ENCODE data around the gene FAM168B. TPM values are rescaled to one million over a fixed set of nuclear protein-coding genes. Genes with fewer than 3 reads are reported as not detected.
"Not testable (repeated sequence)": the region's sequence is repeated elsewhere in the genome, so short reads cannot be mapped to it uniquely, and the experiment has no call there.

Gene FAM168B
- total and polyA plus RNA-seq, 12 donors = 15.7 to 139 (median 95.9) TPM

DNA sequence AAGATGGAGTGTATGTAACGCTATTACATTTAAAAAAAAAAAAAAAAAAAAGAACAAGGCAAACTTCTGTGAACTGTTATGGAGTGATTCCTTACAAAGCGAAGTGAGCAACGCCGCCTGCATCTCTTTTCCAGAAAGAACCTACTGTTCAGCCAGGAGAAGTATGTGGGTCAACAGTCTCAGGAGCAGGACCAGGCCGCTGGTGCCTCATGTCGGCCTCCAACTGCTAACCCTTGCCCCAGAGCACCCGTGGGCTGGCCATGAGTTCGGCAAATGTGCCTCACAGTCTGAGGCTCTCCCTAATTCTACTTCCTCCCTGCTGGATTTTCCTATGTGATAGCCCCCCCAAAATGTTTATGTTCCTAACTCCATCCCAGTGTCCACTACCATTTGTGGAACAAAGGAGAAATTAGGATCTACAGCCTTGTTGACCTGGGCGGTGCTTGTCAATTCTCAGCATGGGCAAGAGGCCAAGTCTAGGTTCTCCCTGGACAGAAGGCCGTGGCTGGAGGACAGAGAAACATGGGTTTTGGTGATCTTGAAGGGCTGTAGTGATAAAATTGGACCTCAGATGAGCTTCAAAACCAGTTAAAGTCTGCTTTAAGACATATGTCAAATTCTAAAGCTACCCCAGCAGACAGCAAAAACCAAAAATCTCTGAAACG, 15.9 kb downstream of the FAM168B start:
- Histone ChIP-seq H3K36me3 (replicated peaks in 1 of 2) (peaks cover 0 to 69% of the 10 kb centered on the region in 2 donors), H3K27ac (peak overlapping the region in 1 of 5 donors; percentile 13), H3K4me3 (no peak overlapping the region), H3K9me3 (replicated peaks in 1 of 3) (no peaks in the 10 kb centered on the region), H3K4me1 (replicated peaks in 1 of 2) (peaks cover 11 to 32% of the 10 kb centered on the region in 2 donors), H3K27me3 (no peaks in the 10 kb centered on the region)
- peak in 3 of 7 donors; percentile 40 to 54 (median 43) for DNase-seq
- 76 to 83% (median 78%) methylated on average over 11 of the region's 11 CpGs for WGBS, 4 donors
- intact Hi-C loops (cut with DNase I) = no loop called here
- no peak for TF ChIP-seq POLR2A (IDR thresholded peaks at IDR 0.05)
- TF ChIP-seq, protein P1, sequence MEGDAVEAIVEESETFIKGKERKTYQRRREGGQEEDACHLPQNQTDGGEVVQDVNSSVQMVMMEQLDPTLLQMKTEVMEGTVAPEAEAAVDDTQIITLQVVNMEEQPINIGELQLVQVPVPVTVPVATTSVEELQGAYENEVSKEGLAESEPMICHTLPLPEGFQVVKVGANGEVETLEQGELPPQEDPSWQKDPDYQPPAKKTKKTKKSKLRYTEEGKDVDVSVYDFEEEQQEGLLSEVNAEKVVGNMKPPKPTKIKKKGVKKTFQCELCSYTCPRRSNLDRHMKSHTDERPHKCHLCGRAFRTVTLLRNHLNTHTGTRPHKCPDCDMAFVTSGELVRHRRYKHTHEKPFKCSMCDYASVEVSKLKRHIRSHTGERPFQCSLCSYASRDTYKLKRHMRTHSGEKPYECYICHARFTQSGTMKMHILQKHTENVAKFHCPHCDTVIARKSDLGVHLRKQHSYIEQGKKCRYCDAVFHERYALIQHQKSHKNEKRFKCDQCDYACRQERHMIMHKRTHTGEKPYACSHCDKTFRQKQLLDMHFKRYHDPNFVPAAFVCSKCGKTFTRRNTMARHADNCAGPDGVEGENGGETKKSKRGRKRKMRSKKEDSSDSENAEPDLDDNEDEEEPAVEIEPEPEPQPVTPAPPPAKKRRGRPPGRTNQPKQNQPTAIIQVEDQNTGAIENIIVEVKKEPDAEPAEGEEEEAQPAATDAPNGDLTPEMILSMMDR (IDR thresholded peaks at IDR 0.05) = no peak

DNA sequence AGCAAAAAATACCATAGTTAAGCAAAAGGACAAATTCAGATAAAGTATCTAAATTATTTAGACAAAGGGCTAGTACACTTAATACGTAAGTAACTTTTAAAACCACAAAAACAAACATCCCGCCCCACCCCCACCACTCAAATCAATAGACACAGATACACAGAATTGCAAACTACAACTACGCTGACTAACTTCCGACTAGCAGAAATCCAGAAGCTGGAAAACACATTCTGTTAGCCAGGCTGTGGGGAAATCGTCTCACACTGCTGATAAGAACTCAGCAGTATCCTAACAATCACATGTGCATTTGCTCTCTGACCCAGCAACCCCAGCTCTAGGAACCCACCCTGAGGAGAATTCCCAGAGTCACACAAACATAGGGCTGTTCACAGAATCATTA, 16.6 kb downstream of the FAM168B start:
- WGBS, 4 donors = 66 to 82% (median 76%) methylated on average over 5 of the region's 5 CpGs
- peak in 1 of 7 donors; percentile 42 for DNase-seq
- peaks cover 0 to 67% of the 10 kb centered on the region in 2 donors for H3K36me3 ChIP-seq (replicated peaks in 1 of 2)
- intact Hi-C loops (cut with DNase I) = no loop called here
- H3K9me3 ChIP-seq (replicated peaks in 1 of 3) = no peaks in the 10 kb centered on the region
- TF ChIP-seq, protein P1 (IDR thresholded peaks at IDR 0.05) = no peak
- peaks cover 11 to 32% of the 10 kb centered on the region in 2 donors for H3K4me1 ChIP-seq (replicated peaks in 1 of 2)
- no peaks in the 10 kb centered on the region for H3K27me3 ChIP-seq
- H3K27ac ChIP-seq = no peak overlapping the region
- no peak overlapping the region for H3K4me3 ChIP-seq

DNA sequence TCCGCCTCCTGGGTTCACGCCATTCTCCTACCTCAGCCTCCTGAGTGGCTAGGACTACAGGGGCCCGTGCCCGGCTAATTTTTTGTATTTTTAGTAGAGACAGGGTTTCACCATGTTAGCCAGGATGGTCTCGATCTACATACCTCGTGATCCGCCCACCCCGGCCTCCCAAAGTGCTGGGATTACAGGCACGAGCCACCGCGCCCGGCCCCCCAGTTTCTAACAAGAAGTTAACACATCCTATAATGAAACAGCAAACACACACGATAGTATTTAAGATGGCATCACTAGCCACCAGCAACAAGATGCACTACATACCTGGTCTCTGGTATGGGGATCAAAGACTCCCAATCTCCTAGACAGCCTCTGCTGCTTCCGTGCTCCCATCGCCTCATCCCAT, 17.7 kb downstream of the FAM168B start:
- intact Hi-C loops (cut with DNase I); H3K27ac ChIP-seq; H3K9me3 ChIP-seq (replicated peaks in 1 of 3); H3K4me3 ChIP-seq; DNase-seq; H3K27me3 ChIP-seq: not testable (repeated sequence)
- peaks cover 0 to 67% of the 10 kb centered on the region in 2 donors for H3K36me3 ChIP-seq (replicated peaks in 1 of 2)
- peaks cover 11 to 32% of the 10 kb centered on the region in 2 donors for H3K4me1 ChIP-seq (replicated peaks in 1 of 2)
- WGBS, 4 donors = 92 to 97% (median 96%) methylated on average over 8 to 15 of the region's 15 CpGs

DNA sequence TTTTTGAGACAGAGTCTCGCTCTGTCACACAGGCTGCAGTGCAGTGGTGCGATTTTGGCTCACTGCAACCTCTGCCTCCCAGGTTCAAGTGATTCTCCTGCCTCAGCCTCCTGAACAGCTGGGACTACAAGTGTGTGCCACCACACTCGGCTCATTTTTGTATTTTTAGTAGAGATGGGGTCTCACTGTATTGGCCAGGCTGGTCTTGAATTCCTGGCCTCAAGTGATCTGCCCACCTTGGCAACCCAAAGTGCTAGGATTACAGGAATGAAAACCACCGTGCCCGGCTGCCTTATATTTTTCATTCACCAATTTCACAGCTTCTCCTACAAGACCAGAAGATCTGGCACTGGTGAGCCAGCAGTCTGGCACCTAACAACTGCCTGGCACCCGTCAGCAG, 25.1 kb downstream of the FAM168B start:
- DNase-seq; H3K27me3 ChIP-seq; H3K27ac ChIP-seq; intact Hi-C loops (cut with DNase I); H3K9me3 ChIP-seq (replicated peaks in 1 of 3); H3K4me3 ChIP-seq: not testable (repeated sequence)
- Histone ChIP-seq H3K4me1 (replicated peaks in 1 of 2) (peaks cover 3 to 15% of the 10 kb centered on the region in 2 donors), H3K36me3 (replicated peaks in 1 of 2) (peaks cover 0 to 27% of the 10 kb centered on the region in 2 donors)
- 90 to 98% (median 93%) methylated on average over 6 of the region's 6 CpGs for WGBS, 4 donors

DNA sequence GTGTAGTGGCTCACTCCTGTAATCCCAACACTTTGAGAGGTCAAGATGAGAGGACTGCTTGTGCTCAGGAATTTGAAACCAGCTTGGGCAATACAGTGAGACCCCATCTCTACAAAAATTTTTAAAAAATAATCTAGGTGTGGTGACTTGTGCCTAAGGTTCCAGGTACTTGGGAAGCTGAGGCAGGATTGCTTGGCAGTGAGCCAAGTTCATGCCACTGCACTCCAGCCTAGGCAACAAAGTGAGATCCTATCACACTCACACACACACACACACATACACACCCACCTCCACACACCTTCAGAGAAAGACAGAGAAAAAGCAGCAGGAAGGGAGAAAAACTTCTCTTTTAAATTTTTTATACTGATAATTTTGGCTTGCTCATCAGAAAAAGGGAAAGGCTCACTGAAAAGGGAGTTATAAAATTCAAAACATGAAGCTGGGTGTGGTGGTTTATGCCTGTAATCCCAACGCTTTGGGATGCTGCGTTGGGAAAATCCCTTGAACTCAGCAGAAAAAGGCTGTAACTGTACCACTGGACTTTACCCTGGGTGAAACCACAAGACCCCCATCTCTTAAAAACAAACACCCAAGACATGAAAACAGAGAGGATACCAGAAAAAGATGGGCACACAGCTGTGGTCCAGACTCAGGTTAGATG, 25.7 kb downstream of the FAM168B start:
- 66 to 78% (median 72%) methylated on average over 2 of the region's 2 CpGs for WGBS, 4 donors
- no peak for DNase-seq
- H3K36me3 ChIP-seq (replicated peaks in 1 of 2) = peaks cover 0 to 22% of the 10 kb centered on the region in 2 donors
- TF ChIP-seq, protein P1 (IDR thresholded peaks at IDR 0.05) = no peak
- TF ChIP-seq POLR2A (IDR thresholded peaks at IDR 0.05) = no peak
- intact Hi-C loops (cut with DNase I) = no loop called here
- peaks cover 4 to 15% of the 10 kb centered on the region in 2 donors for H3K4me1 ChIP-seq (replicated peaks in 1 of 2)
- no peaks in the 10 kb centered on the region for H3K9me3 ChIP-seq (replicated peaks in 1 of 3)
- no peaks in the 10 kb centered on the region for H3K27me3 ChIP-seq
- no peak overlapping the region for H3K4me3 ChIP-seq
- no peak overlapping the region for H3K27ac ChIP-seq

Data from adrenal gland (tissue), 12 donors.